Inflammatory macrophage (primary cell): Measurements from ENCODE around the gene ASB9.
"Not testable (repeated sequence)": the region's sequence is repeated elsewhere in the genome, so short reads cannot be mapped to it uniquely, and the experiment has no call there.

Source experiments
- DNase-seq, 2 donors: peaks; one replicate each; pipeline ENCODE4 v3.0.0-alpha.2; 2020 to 2022
- total RNA-seq, 18 experiments: gene quantifications; one replicate each; lab custom pipeline; 2026; ENCODE audit warnings: mixed read lengths in 6 of 18, inconsistent platforms in 2 of 18; lab: John Stamatoyannopoulos, UW

The ASB9 gene
- 0 to 1.1 (median 0.22) reads per million in 18 experiments for total RNA-seq

GRCh38 chrX:15269618-15270521 lies at the start of gene ASB9:
ASB9 (minus strand) TSS chrX:15270083; CDS start chrX:15269874, 209 bp downstream.
- peak; percentile 2 to 6 for DNase-seq

DNA sequence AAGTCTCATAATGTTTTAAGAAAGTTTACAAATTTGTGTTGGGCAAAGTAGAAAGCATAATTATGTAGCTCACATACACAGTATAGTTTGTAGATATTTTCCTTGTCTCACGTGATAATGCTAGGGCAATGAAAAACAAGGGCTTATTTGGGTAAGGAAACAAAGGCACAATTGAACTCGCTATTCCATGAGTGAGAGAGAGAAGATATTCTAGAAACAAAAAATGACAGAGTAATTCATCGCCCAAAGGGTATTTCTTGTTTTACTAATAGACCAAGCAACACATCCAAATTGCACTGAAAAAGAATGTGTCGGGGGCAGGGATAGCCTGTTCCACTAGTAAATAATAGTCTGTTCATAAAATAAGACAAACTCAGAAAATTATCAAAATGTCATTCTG lies 49.2 kb upstream of the ASB9 start:
- DNase-seq, result no peak

DNA sequence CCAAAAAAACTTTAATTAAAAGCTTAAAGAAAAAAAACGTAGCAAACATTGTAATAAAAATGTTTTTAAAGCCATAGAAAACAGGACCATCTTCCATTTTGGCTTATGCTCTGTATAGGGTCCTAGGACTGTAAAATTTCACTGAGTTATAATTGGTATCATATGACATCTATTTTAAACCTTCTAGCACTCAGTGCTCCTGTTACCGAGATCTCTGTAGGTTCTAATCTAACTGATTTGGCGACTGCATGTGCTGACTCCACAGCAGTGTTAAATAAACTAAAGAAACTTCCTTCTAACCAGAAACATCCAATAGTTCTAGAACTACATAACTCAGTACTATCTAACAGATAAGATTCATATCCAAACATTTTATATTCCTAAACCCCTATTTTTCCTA lies 45.6 kb upstream of the ASB9 start, which contains the start of gene ASB11:
ASB11 (minus strand) TSS at position 132 of the 400 bp plus-strand sequence; CDS start at position 97, 35 bp downstream.
- DNase-seq, result no peak

DNA sequence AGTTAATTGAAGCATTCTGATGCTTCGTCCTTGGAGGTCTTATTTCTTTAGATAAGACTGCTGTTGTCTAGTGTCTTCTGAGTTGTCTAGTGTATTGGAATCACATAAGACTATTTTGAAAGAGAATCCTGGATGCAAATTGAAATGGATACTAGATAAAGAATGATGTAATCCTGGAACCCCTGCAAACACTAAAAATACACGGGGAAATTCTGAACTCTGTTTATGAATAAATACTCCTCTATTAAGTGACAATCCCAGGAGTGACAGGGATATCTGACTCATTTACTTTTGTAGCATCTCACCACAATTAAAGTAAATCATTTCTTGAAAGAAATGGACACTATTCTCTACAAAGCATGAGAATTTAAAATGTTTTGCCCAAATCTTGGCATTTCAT lies 44.6 kb upstream of the ASB9 start:
- no peak for DNase-seq

DNA sequence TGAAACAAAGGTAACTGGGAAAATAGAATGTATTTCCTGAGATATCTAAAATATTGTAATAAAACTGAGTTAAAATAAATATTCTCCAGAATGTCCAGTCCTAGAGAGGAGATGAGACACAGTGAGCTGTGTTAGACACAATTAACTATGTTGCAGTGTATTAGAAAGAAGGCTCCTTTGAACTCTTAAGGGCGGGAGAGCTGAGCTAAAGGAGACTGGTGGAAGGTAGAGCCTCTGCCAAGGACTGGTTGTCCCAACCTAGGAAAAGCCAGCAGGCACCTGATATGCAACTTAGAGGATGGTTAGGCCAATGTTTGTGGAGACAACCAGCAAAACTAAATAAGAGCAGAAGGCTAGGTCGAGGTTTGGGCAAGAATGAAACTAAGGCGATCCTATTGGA lies 41.2 kb upstream of the ASB9 start:
- DNase-seq, result no peak

DNA sequence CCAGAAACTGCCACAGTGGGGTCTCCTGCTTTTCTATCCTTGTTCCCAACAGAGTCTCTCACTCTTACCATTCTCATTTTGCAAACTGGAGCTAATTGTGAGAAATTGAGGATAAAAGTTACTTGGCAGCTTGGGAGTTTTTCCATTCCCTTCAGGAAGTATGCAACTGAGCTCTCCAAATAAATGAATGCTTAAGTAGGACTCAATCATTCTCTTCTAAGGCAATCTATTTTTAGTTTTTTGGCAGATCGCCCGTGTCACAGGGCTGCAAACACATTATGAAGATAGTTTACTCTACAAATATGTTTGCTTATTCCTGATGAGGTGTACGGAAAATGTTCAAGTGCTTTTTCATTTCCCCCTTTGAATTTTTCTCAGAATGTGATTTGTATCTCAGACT lies 40.2 kb upstream of the ASB9 start:
- DNase-seq, result no peak

DNA sequence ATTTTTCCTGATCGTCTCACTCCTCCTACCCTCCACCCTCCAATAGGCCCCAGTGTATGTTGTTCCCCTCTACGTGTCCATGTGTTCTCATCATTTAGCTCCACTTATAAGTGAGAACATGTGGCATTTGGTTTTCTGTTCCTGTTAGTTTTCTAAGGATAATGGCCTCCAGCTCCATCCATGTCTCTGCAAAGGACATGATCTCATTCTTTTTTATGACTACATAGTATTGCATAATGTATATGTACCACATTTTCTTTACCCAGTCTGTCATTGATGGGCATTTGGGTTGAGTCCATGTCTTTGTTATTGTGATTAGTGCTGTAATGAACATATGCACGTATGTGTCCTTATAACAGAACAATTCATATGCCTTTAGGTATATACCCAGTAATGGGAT lies 36.0 kb upstream of the ASB9 start:
- not testable (repeated sequence) for DNase-seq

GRCh38 chrX:15301924-15302323 lies 32.0 kb upstream of the ASB9 start:
- peak; percentile 91 to 93 for DNase-seq

DNA sequence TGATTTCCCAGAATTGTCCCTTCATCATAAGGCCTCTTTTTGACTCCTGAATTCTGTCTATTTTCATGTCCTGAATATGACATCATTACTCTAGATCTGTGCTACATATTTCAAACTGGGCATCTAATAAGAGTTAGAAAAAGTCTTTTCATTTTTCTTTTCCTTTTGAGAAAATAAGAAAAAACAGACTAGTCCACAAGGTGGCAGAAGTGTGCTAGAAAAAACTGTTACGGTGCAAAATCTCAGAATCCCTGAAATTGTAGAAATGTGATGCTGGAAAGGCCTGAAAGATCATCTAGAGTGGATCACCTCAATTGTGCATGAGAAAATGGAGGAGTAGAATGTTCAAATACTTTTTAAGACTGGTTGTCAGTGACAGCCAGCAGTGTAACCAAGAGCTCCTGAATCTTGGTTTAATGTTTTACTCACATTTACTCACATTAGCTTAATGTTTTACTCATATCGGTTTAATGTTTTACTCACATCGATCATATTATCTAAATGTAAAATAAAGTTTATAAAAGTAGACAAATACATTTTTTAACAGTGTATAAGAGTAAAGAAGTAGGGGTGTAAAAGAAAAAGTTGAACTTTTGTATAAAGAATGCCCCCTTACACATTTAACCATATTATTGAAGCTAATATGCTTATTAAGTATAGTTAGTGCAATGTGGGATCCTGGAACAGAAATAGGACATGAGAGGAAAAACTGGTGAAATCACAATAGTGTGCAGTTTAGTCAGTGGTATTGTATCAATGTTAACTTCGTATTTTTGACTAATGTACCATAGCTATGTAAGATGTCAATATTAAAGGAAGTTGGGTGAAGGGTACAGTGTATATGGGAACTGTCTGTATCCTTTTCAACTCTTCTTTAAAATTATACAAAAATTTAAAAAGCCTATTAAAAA lies 30.3 kb upstream of the ASB9 start:
- DNase-seq, result peak; percentile 21 to 50

GRCh38 chrX:15298780-15299179 lies 28.9 kb upstream of the ASB9 start:
- DNase-seq, result no peak

GRCh38 chrX:15298201-15298600 lies 28.3 kb upstream of the ASB9 start:
- DNase-seq, result peak in 1 of 2 donors; percentile 19

DNA sequence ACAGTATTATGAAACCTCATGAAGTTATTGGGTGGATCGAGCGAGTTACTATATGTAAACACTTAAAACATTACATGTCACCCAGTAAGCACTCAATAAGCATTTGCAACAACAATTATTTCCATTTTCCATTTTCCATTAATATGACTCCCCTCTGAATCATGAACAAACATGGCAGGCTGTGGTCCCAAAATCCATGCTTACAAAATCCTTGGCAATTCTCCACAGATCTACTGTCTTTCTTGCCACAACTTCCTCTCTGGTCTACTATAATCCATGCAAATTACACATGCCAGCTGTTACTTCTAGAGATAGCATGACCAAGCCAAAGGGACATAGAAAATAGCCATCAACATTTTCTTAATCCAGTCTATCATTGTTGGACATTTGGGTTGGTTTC lies 23.6 kb upstream of the ASB9 start:
- DNase-seq, result no peak

- no peak for DNase-seq
These were observed 23.0 kb upstream of the ASB9 start for GRCh38 chrX:15292861-15293260.

- DNase-seq, result peak in 1 of 2 donors; percentile 20
These were observed 7.7 kb upstream of the ASB9 start for GRCh38 chrX:15277604-15278003.

- DNase-seq, result no peak
These were observed 5.1 kb upstream of the ASB9 start for GRCh38 chrX:15274946-15275345.

DNA sequence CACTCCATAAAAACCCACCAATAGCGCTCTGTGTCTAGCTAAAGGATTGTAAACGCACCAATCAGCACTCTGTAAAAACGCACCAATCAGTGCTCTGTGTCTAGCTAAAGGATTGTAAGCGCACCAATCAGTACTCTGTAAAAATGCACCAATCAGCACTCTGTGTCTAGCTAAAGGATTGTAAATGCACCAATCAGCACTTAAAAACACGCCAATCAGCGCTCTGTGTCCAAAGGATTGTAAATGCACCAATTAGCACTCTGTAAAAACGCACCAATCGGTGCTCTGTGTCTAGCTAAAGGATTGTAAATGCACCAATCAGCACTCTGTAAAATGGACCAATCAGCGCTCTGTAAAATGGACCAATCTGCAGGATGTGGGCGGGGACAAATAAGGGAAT lies 3.4 kb upstream of the ASB9 start:
- DNase-seq, result not testable (repeated sequence)

- no peak for DNase-seq
These were observed 1.9 kb upstream of the ASB9 start for GRCh38 chrX:15271757-15272156.

DNA sequence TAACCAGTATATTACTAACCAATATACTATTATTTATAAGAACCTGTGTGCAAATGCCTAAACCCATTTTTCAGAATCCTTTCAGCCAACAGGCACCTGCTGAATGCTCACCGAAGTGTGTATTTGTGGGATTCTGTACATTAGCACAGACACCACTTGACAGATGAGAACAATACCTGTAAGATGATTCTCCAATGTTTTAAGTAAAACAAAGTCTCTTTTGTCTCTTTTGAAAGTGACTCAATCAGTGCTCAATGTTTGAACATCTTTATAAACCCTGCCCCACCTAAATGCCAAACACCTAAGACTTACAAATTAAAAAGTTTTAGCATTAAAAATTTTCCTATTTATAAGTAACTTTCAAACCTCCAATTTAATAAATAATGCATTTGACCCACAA lies 763 bp downstream of the ASB9 start:
- no peak for DNase-seq

DNA sequence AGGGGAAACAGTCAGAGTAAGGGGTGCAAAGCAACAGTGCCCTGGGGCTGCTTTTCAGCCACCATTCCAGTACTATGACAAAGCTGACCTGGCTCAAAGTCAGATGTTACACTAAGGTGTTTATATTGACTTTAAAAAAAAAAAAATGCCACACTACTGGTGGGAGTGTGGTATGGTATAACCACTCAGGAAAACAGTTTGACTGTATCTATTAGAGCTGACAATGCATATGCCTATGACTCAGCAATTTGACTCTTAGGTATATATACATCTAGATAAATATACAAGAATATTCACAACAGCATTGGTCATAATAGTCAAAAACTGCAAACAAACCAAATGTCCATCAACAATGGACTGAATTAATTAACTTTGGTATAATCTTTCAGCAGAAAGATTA lies 15.0 kb downstream of the ASB9 start:
- DNase-seq, result no peak

DNA sequence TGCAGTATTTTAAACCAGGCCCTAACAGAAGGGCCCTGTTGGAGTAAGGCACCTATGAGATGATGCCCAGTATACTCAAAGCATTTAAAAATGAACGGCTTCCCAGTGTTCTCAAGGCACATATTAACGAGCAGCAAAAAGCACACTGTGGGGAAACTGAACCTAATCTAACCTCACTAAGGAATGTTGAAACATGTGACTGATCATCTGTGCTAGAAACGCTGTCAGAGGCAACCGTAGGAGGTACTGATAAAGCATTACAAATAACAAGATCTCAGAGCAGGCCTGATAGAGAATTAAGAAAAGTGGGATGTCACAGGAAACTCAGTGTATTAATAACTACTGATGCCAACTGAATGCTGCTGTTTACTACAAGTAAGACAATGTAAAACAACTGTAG lies 24.0 kb downstream of the ASB9 start:
- no peak for DNase-seq

DNA sequence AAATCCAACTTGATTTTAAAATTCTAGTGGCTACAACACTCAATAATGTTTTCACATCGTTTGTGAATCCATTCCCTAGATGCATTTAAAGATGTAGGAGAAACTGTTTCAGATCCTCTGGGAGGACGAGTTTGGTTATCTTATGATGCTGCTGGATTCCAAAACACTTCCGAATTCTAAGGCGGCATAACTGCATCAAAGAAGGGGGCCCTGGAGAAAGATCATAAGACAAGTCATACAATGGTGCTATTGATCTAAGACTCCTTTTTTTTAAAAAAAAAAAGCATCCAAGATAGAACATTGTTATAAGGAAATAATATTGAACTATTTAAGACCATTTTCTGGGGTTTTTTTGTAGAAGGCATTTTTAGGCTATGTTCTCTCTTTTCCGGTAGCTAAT lies 25.5 kb downstream of the ASB9 start:
- no peak for DNase-seq

GRCh38 chrX:15242899-15243555 lies 26.9 kb downstream of the ASB9 start:
- DNase-seq, result peak; percentile 57 to 67

DNA sequence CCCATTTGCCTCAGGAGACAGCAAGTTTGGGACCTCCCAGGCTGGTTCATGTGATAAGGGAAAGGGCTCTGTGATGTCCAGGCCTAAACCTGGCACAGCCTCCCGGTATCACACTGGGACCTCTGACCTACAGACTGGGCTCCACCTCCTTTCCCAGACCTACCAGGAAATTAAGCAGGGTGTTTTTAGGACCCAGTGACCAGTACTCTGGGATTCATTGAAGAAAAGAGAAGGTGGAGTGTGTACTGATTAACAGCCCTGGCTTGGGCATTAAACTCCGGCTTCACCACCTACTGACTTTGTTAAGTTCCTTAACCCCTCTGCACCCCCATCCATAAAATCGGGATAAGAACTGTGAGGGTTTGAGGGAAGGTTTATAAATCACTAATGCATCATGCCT lies 28.6 kb downstream of the ASB9 start:
- no peak for DNase-seq
